Liver (tissue), 10 donors: ENCODE data around the gene FKBP9. TPM values are rescaled to one million over a fixed set of nuclear protein-coding genes. Genes with fewer than 3 reads are reported as not detected.

Experiments
- DNase-seq: peaks from one replicate; pipeline ENCODE4 v3.0.0-alpha.2; 2017; ENCODE audit warnings: low spot score
- H3K27ac ChIP-seq, 2 donors: one replicate each; pipeline ENCODE4 v1.7.0; 2013; ENCODE audit warnings: inconsistent platforms in 2 of 2, low read length in 2 of 2, control low read depth in 1 of 2, low read depth in 1 of 2, mild to moderate bottlenecking in 1 of 2
- H3K27me3 ChIP-seq, 4 donors: one replicate each; pipeline versions ENCODE4 v1.6.1 to v1.7.0; 2013; ENCODE audit warnings: low read length in 3 of 4, inconsistent platforms in 1 of 4, mild to moderate bottlenecking in 1 of 4, moderate library complexity in 1 of 4; ENCODE audit not compliant: control insufficient read depth in 4 of 4, insufficient read depth in 4 of 4
- H3K36me3 ChIP-seq, 4 donors: one replicate each; pipeline versions ENCODE4 v1.6.1 to v1.7.0; 2013; ENCODE audit warnings: low read length in 3 of 4, mild to moderate bottlenecking in 3 of 4, low read depth in 1 of 4, moderate library complexity in 1 of 4; ENCODE audit not compliant: control insufficient read depth in 4 of 4, insufficient read depth in 3 of 4
- H3K4me1 ChIP-seq, 4 donors: one replicate each; pipeline versions ENCODE4 v1.6.1 to v1.7.0; 2013; ENCODE audit warnings: low read length in 3 of 4, mild to moderate bottlenecking in 3 of 4, moderate library complexity in 1 of 4; ENCODE audit not compliant: control insufficient read depth in 4 of 4, insufficient read depth in 4 of 4
- H3K4me3 ChIP-seq, 3 donors: one replicate each; pipeline versions ENCODE4 v1.6.1 to v1.7.0; 2013; ENCODE audit warnings: low read length in 3 of 3, control low read depth in 1 of 3, low read depth in 1 of 3, mild to moderate bottlenecking in 1 of 3
- H3K9ac ChIP-seq, 2 donors: one replicate each; pipeline ENCODE4 v1.7.0; 2013; ENCODE audit warnings: low read length in 2 of 2, mild to moderate bottlenecking in 2 of 2, moderate library complexity in 2 of 2, control low read depth in 1 of 2, low read depth in 1 of 2
- H3K9me3 ChIP-seq, 4 donors: one replicate each; pipeline versions ENCODE4 v1.6.1 to v1.7.0; 2013; ENCODE audit warnings: low read length in 3 of 4; ENCODE audit not compliant: control insufficient read depth in 4 of 4
- HNF4A ChIP-seq, 2 donors: conservative IDR thresholded peaks; 2 replicates each; pipeline ENCODE4 v1.6.1; 2016; ENCODE audit warnings: antibody characterized with exemption in 2 of 2, mild to moderate bottlenecking in 2 of 2
- HNF4G ChIP-seq: IDR thresholded peaks from 2 replicates; pipeline ENCODE4 v1.6.1; 2016; ENCODE audit warnings: antibody characterized with exemption
- RAD21 ChIP-seq, 2 donors: IDR thresholded peaks; 2 replicates each; pipeline ENCODE4 v1.6.1; 2016; ENCODE audit warnings: antibody characterized with exemption in 2 of 2, mild to moderate bottlenecking in 2 of 2
- REST ChIP-seq: IDR thresholded peaks from 2 replicates; pipeline ENCODE4 v1.6.1; 2016; ENCODE audit warnings: antibody characterized with exemption, mild to moderate bottlenecking
- TAF1 ChIP-seq: conservative IDR thresholded peaks from 2 replicates; pipeline ENCODE4 v1.6.1; 2016; ENCODE audit warnings: antibody characterized with exemption, mild to moderate bottlenecking
- ZBTB33 ChIP-seq: IDR thresholded peaks from 2 replicates; pipeline ENCODE4 v1.6.1; 2016; ENCODE audit warnings: antibody characterized with exemption
- WGBS: extraction: QIAGEN DNeasy Blood & Tissue Kit; methylation state at CpG from one replicate; pipeline ENCODE4 v1.1.7; 2013; 5-methylcytosine and 5-hydroxymethylcytosine counted together
- polyA plus RNA-seq, 2 donors: library from polyadenylated mRNA; stranded (reverse) in 1 of 2; unstranded in 1 of 2; fragments of 200-250 nt in 1 of 2; fragments of >200 nt in 1 of 2; fragmentation: Nextera tagmentation in 1 of 2; extraction: Ambion mirVana in 1 of 2; gene quantifications; one replicate each; pipeline versions ENCODE4 v1.2.1 to v1.2.3, GENCODE V29; 2013 to 2015
- small RNA-seq: library from RNA; depleted of rRNA; stranded (forward); fragments of <200 nt; gene quantifications from one replicate; pipeline ENCODE3, GENCODE V24; 2014
- total RNA-seq, 2 donors: library from RNA; depleted of rRNA; stranded (reverse); fragments of >200 nt; gene quantifications; one replicate each; pipeline ENCODE4 v1.2.3, GENCODE V29; 2014
- TF ChIP-seq, protein P1 (sequence below): fragments of 150-350 bp; IDR thresholded peaks from 2 replicates; pipeline ENCODE4 v1.5.1; 2017; ENCODE audit warnings: improper control_type of control experiment, low read depth, low read length; ENCODE audit not compliant: missing input control
- TF ChIP-seq, protein P2 (sequence below): IDR thresholded peaks from 2 replicates; pipeline ENCODE4 v1.6.1; 2016; ENCODE audit warnings: antibody characterized with exemption
- donor health status: healthy.
- donor health status: healthy.
- donor health status: healthy.
- donor health status: healthy.
- donor health status: healthy.

The FKBP9 gene
- total and polyA plus RNA-seq, 4 donors: 13.7 to 44.8 (median 20.2) TPM

DNA sequence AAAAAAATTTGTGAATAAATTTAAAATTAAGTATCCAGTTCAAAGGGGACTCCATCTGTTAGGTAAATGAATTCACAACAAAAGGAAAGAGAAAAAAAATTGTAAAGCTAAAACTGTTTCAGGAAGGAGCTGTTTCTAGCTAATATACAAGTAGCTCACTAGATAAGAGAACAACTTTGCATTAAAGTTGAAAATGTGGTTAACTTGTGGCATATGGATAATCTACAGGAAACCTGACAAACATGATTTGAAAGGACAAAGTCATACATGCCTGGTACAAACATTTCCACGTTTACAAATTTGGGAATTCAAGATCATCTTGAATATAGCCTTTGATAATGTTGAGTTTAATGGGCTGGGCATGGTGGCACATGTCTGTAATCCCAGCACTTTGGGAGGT lies 96.5 kb downstream of the FKBP9 start:
- peaks cover 11 to 25% (median 12%) of the 10 kb centered on the region in 4 donors for H3K4me1 ChIP-seq
- no peaks in the 10 kb centered on the region for H3K27me3 ChIP-seq
- WGBS: 67% methylated on average over 1 of the region's 1 CpG
- no peak overlapping the region for H3K9ac ChIP-seq
- no peak overlapping the region for H3K27ac ChIP-seq
- TF ChIP-seq REST: no peak
- TF ChIP-seq, protein P1, sequence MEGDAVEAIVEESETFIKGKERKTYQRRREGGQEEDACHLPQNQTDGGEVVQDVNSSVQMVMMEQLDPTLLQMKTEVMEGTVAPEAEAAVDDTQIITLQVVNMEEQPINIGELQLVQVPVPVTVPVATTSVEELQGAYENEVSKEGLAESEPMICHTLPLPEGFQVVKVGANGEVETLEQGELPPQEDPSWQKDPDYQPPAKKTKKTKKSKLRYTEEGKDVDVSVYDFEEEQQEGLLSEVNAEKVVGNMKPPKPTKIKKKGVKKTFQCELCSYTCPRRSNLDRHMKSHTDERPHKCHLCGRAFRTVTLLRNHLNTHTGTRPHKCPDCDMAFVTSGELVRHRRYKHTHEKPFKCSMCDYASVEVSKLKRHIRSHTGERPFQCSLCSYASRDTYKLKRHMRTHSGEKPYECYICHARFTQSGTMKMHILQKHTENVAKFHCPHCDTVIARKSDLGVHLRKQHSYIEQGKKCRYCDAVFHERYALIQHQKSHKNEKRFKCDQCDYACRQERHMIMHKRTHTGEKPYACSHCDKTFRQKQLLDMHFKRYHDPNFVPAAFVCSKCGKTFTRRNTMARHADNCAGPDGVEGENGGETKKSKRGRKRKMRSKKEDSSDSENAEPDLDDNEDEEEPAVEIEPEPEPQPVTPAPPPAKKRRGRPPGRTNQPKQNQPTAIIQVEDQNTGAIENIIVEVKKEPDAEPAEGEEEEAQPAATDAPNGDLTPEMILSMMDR: no peak
- no peak for TF ChIP-seq ZBTB33
- TF ChIP-seq RAD21 (IDR thresholded peaks at IDR 0.05): no peak
- TF ChIP-seq HNF4A (conservative IDR thresholded peaks at IDR 0.05): no peak
- no peak for TF ChIP-seq TAF1
- H3K36me3 ChIP-seq: no peaks in the 10 kb centered on the region
- no peaks in the 10 kb centered on the region for H3K9me3 ChIP-seq
- DNase-seq: no peak
- H3K4me3 ChIP-seq: no peak overlapping the region

DNA sequence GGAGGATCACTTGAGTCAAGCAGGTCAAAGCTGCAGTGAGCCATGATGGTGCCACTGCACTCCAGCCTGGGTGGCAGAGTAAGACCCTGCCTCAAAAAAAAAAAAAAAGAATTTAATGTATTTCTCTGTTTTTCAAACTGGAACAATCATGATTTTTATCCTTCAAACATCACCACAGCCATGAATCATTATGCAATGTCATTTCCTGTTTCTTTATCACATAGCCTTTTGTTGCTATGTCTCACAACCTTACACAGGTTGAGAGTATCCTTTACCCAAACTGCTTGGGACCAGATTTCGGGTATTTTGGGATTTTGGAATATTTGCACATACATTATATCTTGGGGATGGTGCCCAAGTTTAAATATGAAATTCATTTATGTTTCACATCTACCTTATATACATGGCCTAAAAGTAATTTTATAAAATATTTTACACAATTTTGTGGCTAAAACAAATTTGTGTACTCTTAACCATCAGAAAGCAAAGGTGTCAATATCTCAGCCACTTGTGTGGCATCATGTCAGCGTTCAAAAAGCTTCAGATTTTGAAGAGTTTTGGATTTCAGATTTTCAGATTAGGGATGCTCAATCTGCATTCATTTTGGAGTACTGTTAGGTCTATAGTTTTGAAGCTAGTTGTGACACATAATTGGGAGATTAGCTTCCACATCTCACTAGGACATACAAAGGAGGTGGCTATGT lies 97.2 kb downstream of the FKBP9 start:
- peaks cover 11 to 26% (median 12%) of the 10 kb centered on the region in 4 donors for H3K4me1 ChIP-seq
- TF ChIP-seq, protein P2, sequence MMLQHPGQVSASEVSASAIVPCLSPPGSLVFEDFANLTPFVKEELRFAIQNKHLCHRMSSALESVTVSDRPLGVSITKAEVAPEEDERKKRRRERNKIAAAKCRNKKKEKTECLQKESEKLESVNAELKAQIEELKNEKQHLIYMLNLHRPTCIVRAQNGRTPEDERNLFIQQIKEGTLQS: no peak
- no peak for TF ChIP-seq TAF1
- 81% methylated on average over 2 of the region's 2 CpGs for WGBS

DNA sequence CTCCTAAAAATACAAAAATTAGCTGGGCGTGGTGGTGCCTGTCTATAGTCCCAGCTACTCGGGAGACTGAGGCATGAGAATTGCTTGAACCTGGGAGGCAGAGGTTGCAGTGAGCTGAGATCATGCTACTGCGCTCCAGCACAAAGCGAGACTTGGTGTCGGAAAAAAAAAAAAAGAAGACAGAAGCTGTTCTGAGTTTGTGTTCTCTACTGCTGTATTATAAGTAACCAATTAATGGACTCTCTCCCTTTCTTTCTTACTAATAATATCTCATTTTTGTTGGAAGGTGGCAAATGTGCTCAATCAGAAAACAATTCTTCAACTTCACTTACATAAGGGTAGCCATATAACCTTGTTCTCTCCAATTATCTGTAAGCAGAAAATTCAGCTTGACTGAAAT lies 97.9 kb downstream of the FKBP9 start:
- no peak overlapping the region for H3K4me3 ChIP-seq
- no peak for DNase-seq
- no peak for TF ChIP-seq HNF4G
- TF ChIP-seq HNF4A (conservative IDR thresholded peaks at IDR 0.05): peak; percentile 14 to 20
- no peaks in the 10 kb centered on the region for H3K27me3 ChIP-seq
- H3K9ac ChIP-seq: no peak overlapping the region
- H3K36me3 ChIP-seq: no peaks in the 10 kb centered on the region
- WGBS: 70% methylated on average over 5 of the region's 5 CpGs
- H3K4me1 ChIP-seq: peaks cover 11 to 31% (median 13%) of the 10 kb centered on the region in 4 donors
- no peaks in the 10 kb centered on the region for H3K9me3 ChIP-seq
- peak overlapping the region; percentile 31 to 33 for H3K27ac ChIP-seq

More for the DNA sequence above, 97.2 kb downstream of the FKBP9 start:
- H3K9me3 ChIP-seq: no peaks in the 10 kb centered on the region
- no peak overlapping the region for H3K27ac ChIP-seq
- DNase-seq: no peak
- no peak overlapping the region for H3K4me3 ChIP-seq
- no peaks in the 10 kb centered on the region for H3K27me3 ChIP-seq
- H3K9ac ChIP-seq: no peak overlapping the region
- H3K36me3 ChIP-seq: no peaks in the 10 kb centered on the region

Small RNA genes within 50 kb of the gene (small RNA-seq; reads per million reads assigned to genes)
- not detected for gene AC083863.1
- gene RN7SL505P: not detected
- not detected for gene RNU6-388P
- not detected for gene RPS29P14

Other genes starting within 250 kb of the FKBP9 start
- gene KBTBD2, start 65.7 kb upstream of the FKBP9 start, total RNA-seq: 10 to 100 TPM; 22.5 to 29.5 TPM
- gene KBTBD2, start 65.7 kb upstream of the FKBP9 start, polyA plus RNA-seq: 1 to 10 TPM; 7.1 to 7.6 TPM
- gene NT5C3A, start 105.3 kb downstream of the FKBP9 start, total RNA-seq: 10 to 100 TPM in 1 of 2 donors, 1 to 10 TPM in 1; 9.5 to 41.6 TPM
- gene NT5C3A, start 105.3 kb downstream of the FKBP9 start, polyA plus RNA-seq: 1 to 10 TPM; 4.3 to 9.8 TPM
- gene RP9, start 152.0 kb downstream of the FKBP9 start, total RNA-seq: 1 to 10 TPM; 3.6 to 5.1 TPM
- gene RP9, start 152.0 kb downstream of the FKBP9 start, polyA plus RNA-seq: 1 to 10 TPM; 3.3 to 7.7 TPM
- 1 to 10 TPM; 6.3 to 9.5 TPM for gene BBS9, start 172.1 kb downstream of the FKBP9 start, total RNA-seq
- 1 to 10 TPM; 2.3 to 2.7 TPM for gene BBS9, start 172.1 kb downstream of the FKBP9 start, polyA plus RNA-seq